Keratinocyte (primary cell): ENCODE measurements around the gene ZPLD1. TPM values are rescaled to one million over a fixed set of nuclear protein-coding genes. Genes with fewer than 3 reads are reported as not detected.

ENCODE experiments used
- DNase-seq: peaks from one replicate; pipeline ENCODE4 v3.0.0-alpha.2; 2011; ENCODE audit warnings: low read depth, missing footprints, low spot score
- FAIRE-seq: peaks from 2 replicates; lab custom pipeline; 2011; peaks lifted over from hg19 to GRCh38; lab: Jason Lieb, UNC
- H2AFZ ChIP-seq: 2 replicates; pipeline ENCODE4 v1.6.0; 2012; ENCODE audit warnings: low read length, control low read depth, inconsistent platforms; ENCODE audit not compliant: control insufficient read depth
- H3K27ac ChIP-seq: 2 replicates; pipeline ENCODE4 v1.5.1; 2011; ENCODE audit warnings: low read length; ENCODE audit not compliant: control insufficient read depth, insufficient read depth
- H3K27me3 ChIP-seq: 3 replicates; pipeline ENCODE4 v1.6.0; 2011; ENCODE audit warnings: low read length; ENCODE audit not compliant: control insufficient read depth, insufficient read depth; ENCODE audit errors: extremely low read depth
- H3K36me3 ChIP-seq, 2 experiments: 2 replicates in 1 of 2; 3 replicates in 1 of 2; pipeline ENCODE4 v1.5.1; 2011; ENCODE audit warnings: low read length in 2 of 2, mild to moderate bottlenecking in 1 of 2; ENCODE audit not compliant: control insufficient read depth in 2 of 2, insufficient read depth in 2 of 2; ENCODE audit errors: extremely low read depth in 1 of 2
- H3K4me1 ChIP-seq: 3 replicates; pipeline ENCODE4 v1.5.1; 2011; ENCODE audit warnings: low read length; ENCODE audit not compliant: control insufficient read depth, insufficient read depth; ENCODE audit errors: extremely low read depth
- H3K4me2 ChIP-seq: 3 replicates; pipeline ENCODE4 v1.6.0; 2011; ENCODE audit warnings: low read depth, low read length; ENCODE audit not compliant: control insufficient read depth, insufficient read depth; ENCODE audit errors: extremely low read depth
- H3K4me3 ChIP-seq, 3 experiments: fragments of 200-600 bp in 1 of 3; sonication (generic) in 1 of 3; 2 replicates in 2 of 3; 3 replicates in 1 of 3; pipeline ENCODE4 v1.5.1; 2011 to 2016; ENCODE audit warnings: low read length in 3 of 3, mild to moderate bottlenecking in 3 of 3, control low read depth in 2 of 3, inconsistent platforms in 1 of 3, low read depth in 1 of 3, mixed read lengths in 1 of 3, mixed run types in 1 of 3, moderate library complexity in 1 of 3; ENCODE audit not compliant: control insufficient read depth in 2 of 3, insufficient read depth in 2 of 3; ENCODE audit errors: extremely low read depth in 1 of 3
- H3K79me2 ChIP-seq: 2 replicates; pipeline ENCODE4 v1.6.0; 2012; ENCODE audit warnings: low read length; ENCODE audit not compliant: control insufficient read depth, insufficient read depth
- H3K9ac ChIP-seq: 3 replicates; pipeline ENCODE4 v1.6.0; 2011; ENCODE audit warnings: low read length; ENCODE audit not compliant: control insufficient read depth, insufficient read depth; ENCODE audit errors: extremely low read depth
- H3K9me1 ChIP-seq: 3 replicates; pipeline ENCODE4 v1.6.0; 2011; ENCODE audit warnings: low read length; ENCODE audit not compliant: control insufficient read depth, insufficient read depth; ENCODE audit errors: extremely low read depth
- H3K9me3 ChIP-seq: 2 replicates; pipeline ENCODE4 v1.5.1; 2012; ENCODE audit warnings: low read depth, low read length; ENCODE audit not compliant: control insufficient read depth
- H4K20me1 ChIP-seq: 3 replicates; pipeline ENCODE4 v1.6.0; 2011; ENCODE audit warnings: low read length; ENCODE audit not compliant: control insufficient read depth, insufficient read depth; ENCODE audit errors: extremely low read depth
- EZH2 ChIP-seq: IDR thresholded peaks from one replicate; pipeline ENCODE4 v1.6.1; 2012; ENCODE audit warnings: inconsistent platforms, mild to moderate bottlenecking, low read length, moderate library complexity
- dilution Hi-C: fragments of 300-500 bp; cut with MboI; formaldehyde crosslinking; loops from one replicate; pipeline ENCODE4 v1.7.0; 2020; ENCODE audit warnings: low sequenced_read_pairs; ENCODE audit not compliant: extremely low pct_ligation_motif_present
- polyA plus RNA-seq, 5 experiments: library from polyadenylated mRNA; depleted of rRNA in 3 of 5; stranded (reverse) in 3 of 5; stranded (forward) in 1 of 5; unstranded in 1 of 5; fragments of >200 nt; gene quantifications; 1 replicate in 1 of 5; 2 replicates in 3 of 5; 3 replicates in 1 of 5; pipeline versions ENCODE4 v1.2.1 to v1.2.3, GENCODE V29; 2011 to 2012; ENCODE audit warnings: missing spikeins in 2 of 5, low read depth in 1 of 5, low replicate concordance in 1 of 5
- TF ChIP-seq, protein P1 (sequence below), 3 experiments: IDR thresholded peaks in 1 of 3; conservative IDR thresholded peaks in 1 of 3; optimal IDR thresholded peaks in 1 of 3; 2 replicates in 2 of 3; 3 replicates in 1 of 3; pipeline versions ENCODE3 to v1.5.1; 2011; ENCODE audit warnings: low read length in 3 of 3, mild to moderate bottlenecking in 3 of 3, moderate library complexity in 2 of 3, control low read depth in 1 of 3, inconsistent platforms in 1 of 3; ENCODE audit not compliant: insufficient read depth in 2 of 3; ENCODE audit errors: extremely low read depth in 1 of 3

Gene ZPLD1
- polyA plus RNA-seq, 1 donor (not counting 4 experiments of a cell fraction or from before 2014, with no cell fraction given), result 2.1 TPM

DNA sequence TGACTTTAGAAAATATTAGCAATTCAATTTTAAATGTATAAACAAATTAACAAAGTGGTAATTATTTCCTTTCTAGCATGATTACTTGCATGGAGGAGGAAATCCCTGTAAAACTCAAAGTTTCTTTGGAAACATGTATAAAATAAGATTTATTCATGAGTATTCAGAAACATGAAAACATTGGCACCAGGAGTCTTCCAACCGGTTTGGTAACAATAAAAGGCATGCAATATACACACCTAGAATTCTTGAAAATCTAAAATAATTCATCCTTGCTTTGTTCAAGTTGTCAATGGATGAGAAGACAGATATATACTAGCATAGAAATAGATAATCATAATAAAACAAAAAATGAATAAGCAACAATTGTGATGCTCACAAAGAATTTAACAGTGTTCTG is 76.4 kb downstream of the ZPLD1 start:
- no peaks in the 10 kb centered on the region for H3K27me3 ChIP-seq
- no peaks in the 10 kb centered on the region for H3K36me3 ChIP-seq
- no peak for DNase-seq
- H3K9me1 ChIP-seq, result no peaks in the 10 kb centered on the region
- no peak for FAIRE-seq
- no peaks in the 10 kb centered on the region for H3K9me3 ChIP-seq
- dilution Hi-C loops, result no loop called here
- no peak overlapping the region for H3K9ac ChIP-seq
- H3K4me3 ChIP-seq, result no peak overlapping the region
- H3K79me2 ChIP-seq, result no peaks in the 10 kb centered on the region
- H4K20me1 ChIP-seq, result no peaks in the 10 kb centered on the region
- no peak for TF ChIP-seq EZH2
- TF ChIP-seq, protein P1, sequence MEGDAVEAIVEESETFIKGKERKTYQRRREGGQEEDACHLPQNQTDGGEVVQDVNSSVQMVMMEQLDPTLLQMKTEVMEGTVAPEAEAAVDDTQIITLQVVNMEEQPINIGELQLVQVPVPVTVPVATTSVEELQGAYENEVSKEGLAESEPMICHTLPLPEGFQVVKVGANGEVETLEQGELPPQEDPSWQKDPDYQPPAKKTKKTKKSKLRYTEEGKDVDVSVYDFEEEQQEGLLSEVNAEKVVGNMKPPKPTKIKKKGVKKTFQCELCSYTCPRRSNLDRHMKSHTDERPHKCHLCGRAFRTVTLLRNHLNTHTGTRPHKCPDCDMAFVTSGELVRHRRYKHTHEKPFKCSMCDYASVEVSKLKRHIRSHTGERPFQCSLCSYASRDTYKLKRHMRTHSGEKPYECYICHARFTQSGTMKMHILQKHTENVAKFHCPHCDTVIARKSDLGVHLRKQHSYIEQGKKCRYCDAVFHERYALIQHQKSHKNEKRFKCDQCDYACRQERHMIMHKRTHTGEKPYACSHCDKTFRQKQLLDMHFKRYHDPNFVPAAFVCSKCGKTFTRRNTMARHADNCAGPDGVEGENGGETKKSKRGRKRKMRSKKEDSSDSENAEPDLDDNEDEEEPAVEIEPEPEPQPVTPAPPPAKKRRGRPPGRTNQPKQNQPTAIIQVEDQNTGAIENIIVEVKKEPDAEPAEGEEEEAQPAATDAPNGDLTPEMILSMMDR (optimal IDR thresholded peaks at IDR 0.05 in 1 of 3, IDR thresholded peaks at IDR 0.05 in 1 of 3, conservative IDR thresholded peaks at IDR 0.05 in 1 of 3; ENCODE audit: extremely low read depth in 1 of 3, insufficient read depth in 2 of 3, low read length in 3 of 3), result no peak
- H3K4me1 ChIP-seq, result peaks cover 21% of the 10 kb centered on the region
- peak overlapping the region; percentile 24 for H2AFZ ChIP-seq
- peak overlapping the region; percentile 38 for H3K4me2 ChIP-seq
- no peak overlapping the region for H3K27ac ChIP-seq

DNA sequence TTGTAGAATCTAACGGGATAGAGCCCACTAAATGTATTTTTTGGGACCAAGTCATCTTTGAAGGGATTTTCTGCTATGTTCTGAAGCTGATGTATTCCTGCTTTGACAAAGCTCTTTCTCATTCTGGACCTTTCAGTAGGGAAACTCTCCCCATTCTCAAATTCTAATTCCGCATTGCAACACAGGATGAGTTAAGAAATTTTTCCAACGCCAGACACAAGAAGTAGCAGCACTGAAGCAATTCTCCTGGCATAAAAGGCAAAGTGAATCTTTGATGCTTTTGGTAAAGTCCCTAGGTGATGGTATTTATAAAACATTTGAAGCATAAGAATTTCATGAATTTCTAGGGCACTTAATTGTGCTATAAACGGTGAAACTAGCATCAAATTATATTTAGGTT is 76.8 kb downstream of the ZPLD1 start:
- no peak overlapping the region for H3K27ac ChIP-seq
- H2AFZ ChIP-seq, result peak overlapping the region; percentile 47
- no peaks in the 10 kb centered on the region for H3K9me1 ChIP-seq
- DNase-seq, result no peak
- H3K9me3 ChIP-seq, result no peaks in the 10 kb centered on the region
- H4K20me1 ChIP-seq, result no peaks in the 10 kb centered on the region
- H3K27me3 ChIP-seq, result no peaks in the 10 kb centered on the region
- peak; percentile 32 for FAIRE-seq
- TF ChIP-seq EZH2, result no peak
- TF ChIP-seq, protein P1 (optimal IDR thresholded peaks at IDR 0.05 in 1 of 3, IDR thresholded peaks at IDR 0.05 in 1 of 3, conservative IDR thresholded peaks at IDR 0.05 in 1 of 3; ENCODE audit: extremely low read depth in 1 of 3, insufficient read depth in 2 of 3, low read length in 3 of 3), result no peak
- no peaks in the 10 kb centered on the region for H3K79me2 ChIP-seq
- H3K4me1 ChIP-seq, result peaks cover 21% of the 10 kb centered on the region
- peak overlapping the region; percentile 38 for H3K4me2 ChIP-seq
- dilution Hi-C loops, result no loop called here
- no peak overlapping the region for H3K9ac ChIP-seq
- no peak overlapping the region for H3K4me3 ChIP-seq
- no peaks in the 10 kb centered on the region for H3K36me3 ChIP-seq
